GM12875 (cell line): ENCODE results near the gene VPS37B.
A peak's percentile ranks its signal among the peaks of the same experiment; 100 is the strongest.

Source experiments
- H3K4me3 ChIP-seq: one replicate; pipeline ENCODE4 v1.5.1; 2011; ENCODE audit warnings: low read depth, low read length, control low read depth
- CTCF ChIP-seq: IDR thresholded peaks from 2 replicates; pipeline ENCODE4 v1.5.1; 2011; ENCODE audit warnings: low read depth, mild to moderate bottlenecking, control low read depth, inconsistent platforms, low read length, moderate library complexity, borderline replicate concordance; ENCODE audit not compliant: insufficient read depth

VPS37B gene

GRCh38 chr12:122872815-122873361, 23.0 kb downstream of the VPS37B start:
- H3K4me3 ChIP-seq = no peak overlapping the region
- no peak for TF ChIP-seq CTCF

GRCh38 chr12:122871851-122872780, 23.8 kb downstream of the VPS37B start:
- TF ChIP-seq CTCF = no peak
- H3K4me3 ChIP-seq = peak overlapping the region; percentile 33

GRCh38 chr12:122870867-122871664, 24.9 kb downstream of the VPS37B start:
- no peak for TF ChIP-seq CTCF
- H3K4me3 ChIP-seq = no peak overlapping the region

GRCh38 chr12:122870163-122870842, 25.6 kb downstream of the VPS37B start:
- no peak for TF ChIP-seq CTCF
- H3K4me3 ChIP-seq = no peak overlapping the region

GRCh38 chr12:122869207-122869973, 26.5 kb downstream of the VPS37B start:
- no peak for TF ChIP-seq CTCF
- no peak overlapping the region for H3K4me3 ChIP-seq
